ENCODE measurements around the gene HID1.

GRCh38 chr17:74922172-74922571 is 50.4 kb downstream of the HID1 start:
- TF ChIP-seq GATA2 (IDR thresholded peaks at IDR 0.05; ENCODE audit: low read depth, low read length) (no peak), GATA3 (IDR thresholded peaks at IDR 0.05; ENCODE audit: low read depth, low read length) (no peak)
